NCI-H1105 (cell line): ENCODE results near the gene CPT1B.
A peak's percentile ranks its signal among the peaks of the same experiment; 100 is the strongest.
"Not testable (repeated sequence)": the region's sequence is repeated elsewhere in the genome, so short reads cannot be mapped to it uniquely, and the experiment has no call there.

Experiments
- DNase-seq: peaks from one replicate; lab custom pipeline; 2025; lab: John Stamatoyannopoulos, UW

Gene CPT1B

DNA sequence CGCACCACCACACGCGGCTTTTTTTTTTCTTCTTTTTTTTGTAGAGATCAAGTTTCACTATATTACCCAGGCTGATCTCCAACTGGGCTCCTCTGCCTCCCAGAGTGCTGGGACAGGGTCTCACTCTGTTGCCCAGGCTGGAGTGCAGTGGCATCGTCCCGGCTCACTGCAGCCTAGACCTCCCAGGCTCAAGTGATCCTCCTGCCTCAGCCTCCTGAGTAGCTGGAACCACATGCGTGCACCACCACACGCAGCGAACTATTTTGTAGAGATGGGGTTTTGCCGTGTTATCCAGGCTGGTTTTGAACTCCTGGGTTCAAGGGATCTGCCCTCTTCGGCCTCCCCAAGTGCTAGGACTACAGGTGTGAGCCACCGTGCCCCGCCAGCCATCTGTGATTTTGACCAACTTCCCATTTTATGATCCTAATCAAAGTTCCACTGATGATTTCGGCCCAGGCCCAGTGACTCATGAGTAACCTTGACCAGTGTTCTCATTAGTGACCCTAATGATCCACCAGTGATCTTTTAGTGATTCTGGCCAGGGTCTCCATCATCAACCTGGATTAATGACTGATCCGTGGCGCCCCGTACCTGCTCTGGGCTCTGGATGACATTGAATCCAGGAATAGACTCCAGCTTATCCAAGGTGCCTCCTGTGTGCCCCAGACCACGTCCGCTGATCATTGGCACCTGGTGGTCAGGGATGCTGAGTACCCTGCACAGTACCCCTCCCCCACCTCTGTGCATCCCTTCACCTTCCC, 50.1 kb downstream of the CPT1B start:
- DNase-seq = no peak

DNA sequence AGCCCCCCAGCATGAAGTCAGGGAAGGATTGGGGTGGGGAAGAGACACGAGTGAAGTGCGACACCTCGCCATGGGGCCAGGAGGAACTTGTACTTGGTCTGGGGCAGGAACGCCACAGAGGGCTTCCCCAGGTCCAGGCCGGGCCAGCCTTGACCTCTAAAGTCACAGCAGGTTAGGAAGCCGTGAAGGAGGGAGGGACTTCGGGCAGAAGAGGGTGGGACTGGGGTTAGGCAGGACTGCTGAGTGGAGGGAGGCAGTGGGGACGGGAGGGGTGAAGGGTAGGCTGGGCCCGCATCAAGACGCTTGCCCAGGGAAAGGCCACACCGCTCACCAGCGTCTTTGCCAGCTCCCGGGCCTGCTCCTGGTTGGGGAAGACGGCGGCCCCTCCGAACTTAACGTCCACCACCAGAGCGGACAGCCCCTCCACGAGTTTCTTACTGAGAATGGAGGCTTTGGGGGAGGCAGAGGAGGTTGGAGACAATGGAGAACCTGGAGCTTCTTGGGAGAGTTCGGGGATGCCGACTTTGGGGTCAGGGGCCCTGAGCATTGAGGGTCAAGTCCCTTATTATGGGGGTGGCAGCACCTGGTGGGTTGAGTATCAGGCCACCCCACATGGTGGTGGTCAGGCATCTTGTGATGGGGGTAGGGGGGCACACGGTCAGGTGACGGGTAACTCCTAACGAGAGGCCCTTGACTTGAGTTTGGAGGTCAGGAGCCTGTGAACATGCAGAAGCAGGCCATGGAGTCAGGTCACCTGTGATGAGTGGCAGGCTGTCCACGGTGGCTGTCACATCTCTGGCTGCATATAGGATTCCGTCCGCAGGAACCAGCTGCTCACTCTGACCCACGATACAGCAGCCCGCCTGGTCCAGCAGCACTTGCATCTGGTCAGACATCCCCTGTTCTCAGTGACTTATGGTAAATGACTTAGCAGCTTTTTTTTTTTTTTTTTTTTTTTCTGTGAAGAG, 51.1 kb downstream of the CPT1B start:
- DNase-seq = peak; percentile 24

DNA sequence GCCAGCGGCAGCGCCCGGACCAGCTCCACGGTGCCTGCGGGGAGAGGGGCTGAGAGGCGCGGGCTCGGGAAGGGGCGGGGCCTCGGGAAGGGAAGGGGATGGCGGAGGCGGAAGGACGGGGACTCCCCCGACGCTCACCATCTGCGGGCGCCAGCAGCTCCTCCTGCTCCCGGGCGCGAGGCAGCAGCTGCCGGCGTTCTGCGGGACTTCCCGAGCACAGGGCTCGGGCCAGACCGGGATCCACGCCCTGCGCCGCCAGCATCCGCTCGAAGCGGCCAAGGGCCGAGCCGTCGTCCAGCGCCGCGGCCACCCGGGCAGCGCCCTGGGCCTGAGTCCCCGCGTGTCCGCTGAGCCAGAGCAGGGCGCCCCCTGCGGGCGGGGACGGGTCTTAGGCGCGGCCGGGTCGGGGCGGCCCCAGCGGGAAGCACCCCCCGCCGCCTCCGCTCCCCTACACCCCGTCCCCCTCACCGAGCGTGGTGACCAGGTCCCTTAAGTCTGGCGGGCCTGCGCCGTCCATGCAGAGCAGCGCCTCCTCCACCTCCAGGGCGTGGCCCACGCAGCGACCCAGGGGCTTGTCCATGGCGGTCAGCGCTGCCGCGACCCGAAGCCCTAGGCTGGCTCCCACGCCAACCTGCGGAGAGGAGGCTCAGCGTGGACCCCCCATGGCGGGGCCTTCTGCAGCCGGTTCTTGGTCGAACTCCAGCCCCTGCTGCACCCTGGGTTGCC, 52.0 kb downstream of the CPT1B start:
- peak; percentile 59 for DNase-seq

GRCh38 chr22:50525858-50526107, 52.4 kb downstream of the CPT1B start:
- DNase-seq = no peak

DNA sequence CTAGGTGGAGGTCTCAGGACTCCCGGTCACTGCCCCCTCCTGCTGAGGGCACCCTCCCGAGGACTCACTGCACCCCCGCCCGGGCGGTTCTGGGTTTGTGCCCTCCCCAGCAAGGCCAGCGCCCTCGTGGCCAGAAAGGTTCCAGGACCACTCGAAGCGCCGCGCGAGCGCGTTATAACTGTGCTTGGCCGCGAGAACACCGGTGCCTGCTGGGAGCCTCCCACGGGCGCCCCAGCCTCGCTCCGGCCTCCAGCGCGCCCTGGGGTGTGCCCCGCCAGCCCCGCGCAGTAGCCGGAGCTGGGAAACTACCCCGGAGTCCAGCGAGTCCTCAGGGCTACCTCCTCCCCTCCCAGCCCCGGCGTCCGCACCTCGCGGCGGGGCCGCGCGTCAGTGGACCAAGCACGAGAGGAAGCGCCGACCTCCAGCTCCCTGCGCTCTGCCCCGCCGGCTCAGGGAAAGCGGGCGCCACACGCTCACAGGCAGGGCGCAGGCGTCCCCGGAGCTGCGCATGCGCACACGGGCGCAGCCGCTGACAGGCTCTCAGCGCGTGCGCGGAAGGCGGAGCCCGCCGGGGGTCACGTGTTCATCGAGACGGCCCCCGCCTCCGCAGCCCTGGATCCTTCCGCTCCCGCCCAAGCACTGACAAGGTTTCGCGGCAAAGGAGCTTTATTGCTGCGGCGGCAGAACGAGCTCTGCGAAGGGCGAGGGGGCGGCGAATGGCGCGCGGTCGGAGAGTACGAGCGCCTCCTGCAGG, 52.9 kb downstream of the CPT1B start, which contains the start of gene SCO2:
TSS of gene SCO2 (minus strand) at position 495 of the 754 bp plus-strand sequence. CDS start 1,187 bp downstream, outside the sequence.
- peak; percentile 93 for DNase-seq

GRCh38 chr22:50524676-50525103, 53.5 kb downstream of the CPT1B start:
- DNase-seq = peak; percentile 12

GRCh38 chr22:50523806-50524675, 54.2 kb downstream of the CPT1B start:
- no peak for DNase-seq

GRCh38 chr22:50523458-50523805, 54.8 kb downstream of the CPT1B start:
- no peak for DNase-seq

DNA sequence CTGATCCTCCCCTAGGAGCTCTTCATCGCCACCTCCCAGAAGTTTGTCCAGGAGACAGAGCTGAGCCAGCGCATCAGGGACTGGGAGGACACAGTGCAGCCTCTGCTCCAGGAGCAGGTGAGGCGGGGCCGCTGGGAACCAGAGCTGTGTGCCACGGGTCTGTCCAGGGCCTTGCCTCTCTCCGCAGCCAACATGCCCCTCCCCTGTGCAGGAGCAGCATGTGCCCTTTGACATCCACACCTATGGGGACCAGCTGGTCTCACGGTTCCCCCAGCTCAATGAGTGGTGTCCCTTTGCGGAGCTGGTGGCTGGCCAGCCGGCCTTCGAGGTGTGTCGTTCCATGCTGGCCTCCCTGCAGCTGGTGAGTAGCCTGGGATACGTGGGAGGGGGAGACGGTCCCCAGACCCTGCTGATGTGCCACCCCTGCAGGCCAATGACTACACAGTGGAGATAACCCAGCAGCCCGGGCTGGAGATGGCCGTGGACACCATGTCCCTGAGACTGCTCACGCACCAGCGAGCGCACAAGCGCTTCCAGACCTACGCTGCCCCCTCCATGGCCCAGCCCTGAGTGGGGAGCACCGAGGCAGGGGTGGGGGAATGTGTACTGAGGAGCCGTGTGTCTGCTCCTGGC, 55.3 kb downstream of the CPT1B start:
- no peak for DNase-seq

GRCh38 chr22:50522208-50522805, 55.9 kb downstream of the CPT1B start:
- DNase-seq = no peak

DNA sequence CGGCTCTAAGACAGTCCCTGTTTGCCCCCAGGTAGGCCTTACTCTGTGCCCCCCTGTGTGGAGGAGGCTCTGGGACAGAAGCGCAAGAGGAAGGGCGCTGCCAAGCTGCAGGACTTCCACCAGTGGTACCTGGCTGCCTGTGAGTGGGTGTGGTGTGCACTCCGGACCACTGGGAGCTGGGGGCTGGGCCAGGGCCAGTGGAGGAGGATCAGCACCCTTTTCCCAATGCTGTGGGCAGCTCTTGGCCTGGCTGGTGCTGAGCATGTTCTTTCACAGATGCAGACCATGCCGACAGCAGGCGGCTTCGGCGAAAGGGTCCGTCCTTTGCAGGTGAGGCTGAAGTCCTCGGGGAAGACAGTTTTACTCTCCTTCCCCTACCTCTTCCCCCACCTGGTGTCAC, 56.5 kb downstream of the CPT1B start:
- DNase-seq = no peak

DNA sequence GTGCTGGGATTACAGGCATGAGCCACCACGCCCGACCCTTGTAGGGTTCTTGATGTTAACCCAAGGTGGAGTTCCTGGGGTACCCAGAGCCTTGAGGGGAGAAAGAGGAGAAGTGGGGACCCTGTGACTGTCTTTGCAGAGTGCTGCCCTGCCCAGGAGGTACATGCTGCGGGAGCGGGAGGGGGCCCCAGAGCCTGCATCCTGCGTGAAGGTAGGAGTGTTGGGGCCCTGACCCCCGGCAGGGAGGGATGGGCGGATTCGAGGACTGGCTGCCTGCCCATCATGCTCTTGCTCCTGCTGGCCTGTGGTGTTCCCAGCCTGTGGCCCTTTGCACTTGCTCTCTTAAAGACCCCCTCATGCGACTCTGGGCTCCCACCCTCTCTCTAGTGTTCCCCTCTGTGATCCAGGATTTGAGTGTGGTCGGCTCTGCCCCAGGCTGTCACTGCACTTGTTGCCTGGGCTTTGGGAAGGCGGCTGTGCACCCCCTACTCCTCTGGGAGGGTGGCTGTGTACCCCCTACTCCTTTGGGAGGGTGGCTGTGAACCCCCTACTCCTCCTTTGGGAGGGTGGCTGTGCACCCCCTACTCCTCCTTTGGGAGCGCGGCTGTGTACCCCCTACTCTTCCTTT, 57.3 kb downstream of the CPT1B start:
- no peak for DNase-seq

- not testable (repeated sequence) for DNase-seq
Observed at GRCh38 chr22:50520184-50520583, 58.0 kb downstream of the CPT1B start.

DNA sequence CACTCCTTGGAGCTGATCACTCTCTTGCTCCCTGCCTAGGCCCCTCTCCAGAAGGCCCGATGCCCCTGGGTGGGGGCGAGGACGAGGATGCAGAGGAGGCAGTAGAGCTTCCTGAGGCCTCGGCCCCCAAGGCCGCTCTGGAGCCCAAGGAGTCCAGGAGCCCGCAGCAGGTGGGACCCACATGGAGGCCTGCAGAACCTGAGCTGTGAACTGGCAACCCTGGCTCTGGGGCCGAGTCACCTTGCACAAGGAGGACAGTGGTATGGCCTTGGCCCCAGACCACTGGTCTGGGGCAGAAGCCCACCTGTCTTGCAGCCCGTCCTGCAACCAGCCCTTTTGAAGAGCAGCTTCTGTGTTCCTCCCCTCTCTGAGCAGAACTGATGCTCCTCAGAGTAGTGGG, 59.1 kb downstream of the CPT1B start:
- DNase-seq = no peak
